ENCODE measurements around the gene PRODH.
"Not testable (repeated sequence)": the region's sequence is repeated elsewhere in the genome, so short reads cannot be mapped to it uniquely, and the experiment has no call there.

Gene PRODH

GRCh38 chr22:18905540-18906409 is 30.3 kb downstream of the PRODH start, which contains the start of gene DGCR6:
DGCR6 (plus strand) TSS chr22:18906320; CDS start chr22:18906375, 55 bp downstream.
- no peak for DNase-seq

- not testable (repeated sequence) for DNase-seq
Measured at GRCh38 chr22:18896037-18896657, 39.9 kb downstream of the PRODH start.

- DNase-seq, result not testable (repeated sequence)
Measured at GRCh38 chr22:18893775-18894174, 42.3 kb downstream of the PRODH start.

- not testable (repeated sequence) for DNase-seq
Measured at GRCh38 chr22:18890510-18891192, 45.4 kb downstream of the PRODH start.

- DNase-seq, result no peak
Measured at GRCh38 chr22:18888115-18888514, 48.0 kb downstream of the PRODH start.

GRCh38 chr22:18884465-18884864 is 51.6 kb downstream of the PRODH start:
- not testable (repeated sequence) for DNase-seq

- not testable (repeated sequence) for DNase-seq
Measured at GRCh38 chr22:18881260-18881659, 54.8 kb downstream of the PRODH start.
